Right lobe of liver (tissue), 6 donors: ENCODE measurements around the gene PICALM. TPM values are rescaled to one million over a fixed set of nuclear protein-coding genes. Genes with fewer than 3 reads are reported as not detected.
A peak's percentile ranks its signal among the peaks of the same experiment; 100 is the strongest.

Experiments
- ATAC-seq, 4 donors: fragments of 200-7000 bp; cut with Tn5 transposase; one replicate each; pipeline ENCODE4 v1.9.1; 2020; ENCODE audit warnings: mild to moderate bottlenecking in 4 of 4, moderate library complexity in 4 of 4
- DNase-seq, 3 donors: peaks; one replicate each; pipeline ENCODE4 v3.0.0-alpha.2; 2020
- H3K27ac ChIP-seq, 3 donors: fragments of 200-600 bp; one replicate each; pipeline ENCODE4 v1.8.0; 2022
- H3K27me3 ChIP-seq, 2 donors: fragments of 200-600 bp; one replicate each; pipeline ENCODE4 v1.8.0; 2022
- H3K36me3 ChIP-seq, 4 donors: fragments of 200-600 bp; sonication (generic) in 1 of 4; one replicate each; pipeline versions ENCODE4 v1.5.1 to v1.8.0; 2017 to 2022; ENCODE audit warnings: control low read depth in 1 of 4
- H3K4me1 ChIP-seq, 4 donors: fragments of 200-600 bp; sonication (generic) in 1 of 4; one replicate each; pipeline versions ENCODE4 v1.5.1 to v1.8.0; 2017 to 2022; ENCODE audit warnings: control low read depth in 1 of 4
- H3K4me3 ChIP-seq, 3 donors: fragments of 200-600 bp; one replicate each; pipeline ENCODE4 v1.8.0; 2022
- H3K9me3 ChIP-seq, 4 donors: fragments of 200-600 bp; sonication (generic) in 1 of 4; one replicate each; pipeline versions ENCODE4 v1.5.1 to v1.8.0; 2017 to 2022; ENCODE audit warnings: control low read depth in 1 of 4
- CTCF ChIP-seq, 4 donors: fragments of 200-600 bp in 3 of 4; fragments of 450-650 bp in 1 of 4; IDR thresholded peaks; one replicate each; pipeline versions ENCODE4 v1.5.1 to v1.8.0; 2016 to 2022; ENCODE audit warnings: antibody characterized with exemption in 4 of 4, mild to moderate bottlenecking in 2 of 4
- POLR2A ChIP-seq: fragments of 450-650 bp; IDR thresholded peaks from one replicate; pipeline ENCODE4 v1.6.1; 2017; ENCODE audit warnings: antibody characterized with exemption, mild to moderate bottlenecking
- WGBS: methylation state at CpG from one replicate; pipeline ENCODE4 v1.1.6; 2018; ENCODE audit warnings: low coverage, low lambda C conversion rate; ENCODE audit not compliant: insufficient coverage; ENCODE audit errors: missing lambda C conversion rate; 5-methylcytosine and 5-hydroxymethylcytosine counted together
- intact Hi-C, 2 donors: fragments of 100-400 bp; cut with DNase I; formaldehyde crosslinking; loops; one replicate each; pipeline versions ENCODE4 v1.11.2 to v1.14.1; 2022
- total RNA-seq, 6 experiments: library from RNA; depleted of rRNA in 2 of 6; stranded (reverse); fragments of >200 nt in 2 of 6; fragmentation: NEBNext Ultra II Directional in 3 of 6; extraction: Animal tissue kit (Norgen Biotek cat#: 25700) in 3 of 6; gene quantifications; one replicate each; pipeline versions ENCODE4 v1.1.0 to v1.2.4, GENCODE V29; 2016 to 2023
- donor health status: DM: no; HTN: yes; CAD: no.
- donor health status: DM: no; HTN: no; CAD: no.
- donor health status: DM: no; HTN: no; CAD: no.
- donor health status: DM: no; HTN: yes; CAD: no.
- donor health status: DM: no; HTN: yes; CAD: no.

The PICALM gene
- total RNA-seq, 6 experiments from 2014 or later = 84.1 to 137 (median 97.6) TPM

GRCh38 chr11:85950317-85951048 is 118.4 kb downstream of the PICALM start:
- no peak overlapping the region for H3K4me3 ChIP-seq
- no peaks in the 10 kb centered on the region for H3K27me3 ChIP-seq
- TF ChIP-seq CTCF (IDR thresholded peaks at IDR 0.05) (no peak), POLR2A (no peak)
- H3K4me1 ChIP-seq = no peaks in the 10 kb centered on the region
- WGBS = 93% methylated on average over 7 of the region's 8 CpGs
- DNase-seq (no peak), ATAC-seq (peak in 1 of 4 donors; percentile 10)
- intact Hi-C loops = no loop called here
- H3K27ac ChIP-seq = no peak overlapping the region
- peaks cover 0 to 4% (median 0%) of the 10 kb centered on the region in 4 donors for H3K36me3 ChIP-seq
- no peaks in the 10 kb centered on the region for H3K9me3 ChIP-seq

- no peak for TF ChIP-seq CTCF (IDR thresholded peaks at IDR 0.05)
- no peak for TF ChIP-seq POLR2A
- no peak overlapping the region for H3K27ac ChIP-seq
- no peak overlapping the region for H3K4me3 ChIP-seq
- H3K4me1 ChIP-seq = no peaks in the 10 kb centered on the region
- H3K27me3 ChIP-seq = no peaks in the 10 kb centered on the region
- 20% methylated on average over 1 of the region's 1 CpG for WGBS
- peak in 3 of 4 donors; percentile 6 to 39 (median 21) for ATAC-seq
- DNase-seq = no peak
- no peaks in the 10 kb centered on the region for H3K36me3 ChIP-seq
- no peaks in the 10 kb centered on the region for H3K9me3 ChIP-seq
- intact Hi-C loops = no loop called here
Measured at GRCh38 chr11:85949798-85950197, 119.1 kb downstream of the PICALM start.

- Histone ChIP-seq H3K4me1 (no peaks in the 10 kb centered on the region), H3K36me3 (no peaks in the 10 kb centered on the region), H3K9me3 (no peaks in the 10 kb centered on the region), H3K27ac (no peak overlapping the region), H3K27me3 (no peaks in the 10 kb centered on the region), H3K4me3 (no peak overlapping the region)
- intact Hi-C loops = no loop called here
- WGBS = 91% methylated on average over 2 of the region's 2 CpGs
- TF ChIP-seq CTCF (IDR thresholded peaks at IDR 0.05) (no peak), POLR2A (no peak)
- ATAC-seq (no peak), DNase-seq (no peak)
Measured at GRCh38 chr11:85948884-85949283, 120.0 kb downstream of the PICALM start.

- Histone ChIP-seq H3K27me3 (no peaks in the 10 kb centered on the region), H3K27ac (peak overlapping the region in 2 of 3 donors; percentile 24 to 43), H3K36me3 (no peaks in the 10 kb centered on the region), H3K4me1 (no peaks in the 10 kb centered on the region), H3K4me3 (no peak overlapping the region), H3K9me3 (no peaks in the 10 kb centered on the region)
- WGBS = 33% methylated on average over 5 of the region's 5 CpGs
- DNase-seq = no peak
- intact Hi-C loops = no loop called here
- TF ChIP-seq CTCF (IDR thresholded peaks at IDR 0.05) = no peak
- no peak for TF ChIP-seq POLR2A
- peak; percentile 59 to 68 (median 68) for ATAC-seq
Measured at GRCh38 chr11:85947431-85948272, 121.2 kb downstream of the PICALM start.
